ENCODE measurements around the gene SUSD1.
"Not testable (repeated sequence)": the region's sequence is repeated elsewhere in the genome, so short reads cannot be mapped to it uniquely, and the experiment has no call there.

SUSD1 gene

DNA sequence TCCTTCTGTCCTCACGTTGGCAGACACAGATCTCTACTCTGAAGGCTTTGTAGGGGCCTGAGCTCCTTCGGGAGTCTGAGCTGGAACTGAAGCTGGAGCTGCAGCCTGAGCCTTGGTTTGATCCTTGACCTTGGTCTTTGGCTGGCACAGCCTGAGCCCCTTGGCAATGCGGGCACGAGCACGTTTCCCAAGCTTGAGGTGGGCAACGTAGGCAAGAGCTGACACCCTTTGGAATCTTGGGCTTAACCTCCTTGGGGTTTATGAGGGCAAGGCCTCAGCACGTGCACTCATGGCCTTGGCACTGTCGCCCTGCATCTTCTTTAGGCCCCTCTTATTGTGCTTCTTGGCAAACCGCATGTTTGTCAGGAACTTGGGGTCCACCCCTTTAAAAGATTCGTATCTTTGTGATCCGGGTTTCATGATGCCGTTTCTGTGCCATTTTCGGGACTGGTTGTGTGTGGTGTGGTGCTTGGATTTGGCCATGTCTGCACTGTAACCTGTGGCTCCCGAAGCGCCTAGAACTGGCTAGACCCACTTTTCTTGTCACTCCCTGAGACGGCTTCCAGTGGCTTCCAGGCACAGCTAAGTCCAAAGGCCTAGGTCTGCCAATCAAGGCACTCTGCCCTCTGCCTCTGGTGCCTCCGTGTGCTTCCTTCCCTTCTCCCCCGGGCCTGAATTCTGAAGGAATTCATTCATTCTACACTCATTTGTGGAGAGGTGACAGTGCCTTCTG, 1.4 kb downstream of the SUSD1 start:
- no peak for DNase-seq

DNA sequence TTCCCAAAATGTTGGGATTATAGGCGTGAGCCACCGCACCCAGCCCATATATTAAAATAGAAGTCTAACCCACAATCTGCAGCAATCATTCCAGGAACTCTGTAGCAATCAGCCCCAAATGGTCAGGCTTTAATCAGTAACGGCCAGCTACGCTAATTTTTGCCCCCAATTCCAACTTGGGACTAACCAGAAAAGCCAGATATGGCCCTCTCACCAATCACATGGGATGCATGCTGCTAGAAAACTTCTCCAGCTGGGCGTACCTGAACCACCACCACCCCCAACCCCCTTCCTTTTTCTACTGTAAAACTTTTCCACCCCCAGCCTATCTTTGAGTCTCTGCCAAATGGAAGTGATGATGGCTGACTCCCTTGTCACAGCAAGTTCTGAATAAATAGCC, 4.1 kb downstream of the SUSD1 start:
- DNase-seq = no peak

DNA sequence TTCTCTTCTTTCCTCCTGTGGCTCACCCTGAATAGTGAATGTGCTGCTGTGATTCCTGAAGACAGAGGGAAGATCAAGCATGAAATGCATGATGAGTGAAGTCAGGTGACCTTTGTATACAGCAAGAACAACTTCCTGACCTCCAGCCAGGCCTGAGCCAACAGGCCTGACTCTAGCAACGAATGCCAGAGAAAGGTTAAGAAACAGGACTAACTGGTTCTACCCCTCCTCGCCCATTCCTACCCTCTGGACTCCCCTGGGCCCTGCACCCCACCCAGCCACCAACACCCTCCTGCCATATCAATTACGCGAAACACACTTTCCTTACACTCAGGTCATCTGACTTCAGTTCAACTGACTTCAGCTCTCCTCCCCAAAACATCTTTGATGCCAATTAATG, 4.9 kb downstream of the SUSD1 start:
- no peak for DNase-seq

DNA sequence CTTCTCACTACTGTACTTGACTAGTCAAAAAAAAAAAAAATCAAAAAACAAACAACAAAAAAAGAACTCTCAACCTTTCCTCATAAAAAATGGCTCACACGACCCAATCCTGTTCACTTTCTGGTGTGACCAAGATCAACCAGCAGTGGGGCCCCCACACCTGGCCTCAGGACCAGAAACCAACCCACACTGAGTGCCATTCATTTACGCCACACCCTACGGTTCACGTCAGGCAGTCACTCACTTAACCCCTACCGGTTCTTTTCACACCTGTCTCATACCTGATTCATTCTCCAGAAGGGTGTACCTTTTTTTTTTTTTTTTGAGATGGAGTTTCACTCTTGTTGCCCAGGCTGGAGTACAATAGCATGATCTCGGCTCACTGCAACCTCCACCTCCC, 5.7 kb downstream of the SUSD1 start:
- DNase-seq = no peak

DNA sequence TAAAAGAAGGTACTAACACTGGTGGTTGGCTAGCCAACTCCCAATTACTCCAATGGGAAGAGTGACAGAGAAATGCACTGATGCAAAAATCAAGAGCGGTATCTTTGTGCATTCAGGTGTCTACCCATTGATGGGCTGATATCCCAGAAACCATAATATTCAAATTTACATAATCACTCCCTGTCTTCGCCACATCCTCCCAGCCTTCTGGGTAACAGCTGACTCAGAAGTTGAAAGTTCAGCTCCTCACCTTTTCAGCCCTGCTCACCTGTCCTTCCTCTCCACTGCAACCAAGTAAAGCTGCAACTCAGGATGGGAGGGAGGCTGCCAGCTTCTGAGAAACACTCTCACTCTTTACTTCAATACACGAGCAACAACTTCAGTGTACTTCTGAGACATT, 6.9 kb downstream of the SUSD1 start:
- no peak for DNase-seq

DNA sequence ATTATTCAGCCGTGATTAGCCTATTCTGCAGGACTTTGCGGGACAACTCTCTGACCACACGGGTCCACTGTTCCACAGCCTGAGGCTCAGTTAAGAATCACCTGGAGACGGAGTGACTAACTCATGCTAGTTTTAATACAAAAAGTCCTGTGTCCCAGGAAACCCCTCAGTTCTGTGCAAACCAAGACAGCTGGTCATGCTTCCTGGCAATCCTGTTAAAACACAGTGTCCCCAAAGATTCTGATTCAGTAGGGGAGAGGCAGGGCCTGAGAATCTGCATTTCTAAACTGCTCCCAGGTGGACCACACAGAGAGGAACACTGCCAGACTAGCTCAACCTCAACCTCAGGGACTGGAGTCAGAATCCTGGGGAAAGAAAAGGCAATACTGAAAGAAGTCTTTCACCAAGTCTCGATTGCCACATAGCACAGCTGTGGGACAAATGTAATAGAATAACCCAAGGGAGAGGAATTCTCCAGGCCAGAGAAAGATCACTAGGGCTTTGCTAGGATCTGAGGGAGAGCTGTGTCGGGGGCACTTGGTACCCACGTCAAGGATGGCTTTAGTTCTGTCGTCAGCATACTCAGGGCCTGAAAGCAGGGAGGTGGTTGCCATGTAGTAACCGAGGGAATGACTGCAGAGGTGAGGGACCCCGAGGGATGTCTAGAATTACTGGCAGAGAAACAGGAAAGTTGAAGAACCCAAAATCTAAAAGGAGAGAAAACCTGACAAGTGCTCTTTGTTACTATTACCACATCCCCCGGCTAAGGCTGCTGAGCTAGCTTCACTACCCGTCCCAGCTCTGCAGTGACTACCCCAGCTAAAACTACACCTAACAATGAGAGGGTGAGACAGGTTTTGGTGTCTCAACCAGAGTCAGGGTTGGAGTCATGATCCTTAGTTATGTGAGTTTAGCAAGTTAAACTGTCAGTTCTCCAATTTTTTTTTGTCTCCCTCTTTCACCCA, 8.6 kb downstream of the SUSD1 start:
- DNase-seq = no peak

DNA sequence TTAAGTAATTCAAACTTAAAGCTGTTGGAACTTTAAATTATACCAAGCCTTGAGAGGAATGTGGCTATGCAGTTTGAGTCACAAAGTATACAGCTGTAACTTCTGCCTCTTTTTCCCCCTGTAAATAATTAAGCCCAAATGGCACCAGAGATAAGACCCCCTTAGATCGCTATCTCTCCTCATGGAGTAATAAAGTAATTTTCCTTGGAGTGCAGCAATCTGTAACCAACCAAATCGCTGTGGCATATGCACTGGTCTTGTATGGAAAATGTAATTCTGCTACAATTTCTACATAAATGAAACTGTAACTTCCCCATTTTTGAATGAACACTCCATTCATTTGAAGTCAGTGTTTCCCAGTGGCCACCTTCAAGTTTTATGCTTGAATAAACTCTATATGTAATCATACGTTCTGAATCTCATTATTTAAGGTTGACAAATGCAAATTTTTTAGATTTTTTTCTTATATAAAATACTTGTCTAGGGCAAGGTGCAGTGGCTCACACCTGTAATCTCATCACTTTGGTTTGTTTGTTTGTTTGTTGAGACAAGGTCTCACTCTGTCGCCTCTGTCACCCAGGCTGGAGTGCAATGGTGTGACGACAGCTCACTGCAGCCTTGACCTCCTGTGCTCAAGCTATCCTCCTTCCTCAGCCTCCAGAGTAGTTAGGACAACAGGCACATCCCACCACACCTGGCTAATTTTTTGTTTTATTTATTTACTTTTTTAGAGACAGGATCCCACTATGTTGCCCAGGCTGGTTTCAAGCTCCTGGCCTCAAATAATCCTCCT, 12.3 kb downstream of the SUSD1 start:
- no peak for DNase-seq

DNA sequence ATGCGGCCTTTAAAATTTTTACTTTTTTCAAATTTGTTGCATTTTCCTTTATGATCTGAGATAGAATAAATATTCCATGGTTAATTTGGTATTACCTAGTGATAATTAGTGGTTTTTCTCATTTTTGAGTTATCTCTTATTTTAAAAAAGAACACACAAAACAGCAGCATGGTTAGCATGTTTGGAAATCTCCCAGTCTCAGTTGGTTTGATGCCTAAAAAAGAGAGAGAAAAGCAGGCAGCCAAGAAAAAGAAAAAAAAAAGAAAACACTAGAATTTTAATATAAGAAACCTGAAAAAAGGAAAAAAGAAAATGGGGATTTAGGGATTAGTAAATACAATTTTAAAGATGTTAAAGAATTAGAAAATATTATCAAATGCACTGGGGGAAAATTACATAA, 15.3 kb downstream of the SUSD1 start:
- DNase-seq = no peak

DNA sequence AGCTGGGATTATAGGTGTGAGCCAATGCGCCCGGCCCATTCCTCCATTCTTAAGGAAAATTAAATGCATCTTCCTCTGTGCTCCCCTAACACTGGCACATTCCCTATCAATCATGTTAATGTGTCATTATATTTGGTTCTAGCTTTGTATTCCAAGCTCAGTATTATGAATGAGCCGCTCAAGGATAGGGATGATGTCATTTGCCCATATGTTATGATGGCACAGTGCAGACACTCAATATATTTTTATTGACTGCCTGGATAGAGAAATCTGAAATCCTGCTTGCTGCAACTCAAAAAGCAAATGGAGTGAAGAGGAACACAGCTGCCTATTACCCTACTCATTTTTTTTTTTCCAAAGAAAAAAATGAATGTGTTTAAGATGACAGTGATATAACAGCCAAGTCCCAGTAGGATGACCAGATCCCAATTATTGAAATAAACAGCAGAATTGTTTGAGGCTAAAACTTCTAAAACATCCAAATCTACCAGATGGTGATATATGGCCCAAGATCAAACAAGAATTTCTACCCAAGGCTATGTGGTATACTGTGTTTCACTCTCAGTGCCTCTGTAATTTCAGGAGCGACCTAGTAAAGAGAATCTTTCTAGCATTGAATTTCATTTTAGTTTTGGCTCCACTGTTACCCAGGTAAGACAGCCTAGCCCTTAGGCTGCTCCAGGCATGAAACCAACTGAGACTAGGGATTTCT, 16.3 kb downstream of the SUSD1 start:
- peak; percentile 56 to 83 for DNase-seq

DNA sequence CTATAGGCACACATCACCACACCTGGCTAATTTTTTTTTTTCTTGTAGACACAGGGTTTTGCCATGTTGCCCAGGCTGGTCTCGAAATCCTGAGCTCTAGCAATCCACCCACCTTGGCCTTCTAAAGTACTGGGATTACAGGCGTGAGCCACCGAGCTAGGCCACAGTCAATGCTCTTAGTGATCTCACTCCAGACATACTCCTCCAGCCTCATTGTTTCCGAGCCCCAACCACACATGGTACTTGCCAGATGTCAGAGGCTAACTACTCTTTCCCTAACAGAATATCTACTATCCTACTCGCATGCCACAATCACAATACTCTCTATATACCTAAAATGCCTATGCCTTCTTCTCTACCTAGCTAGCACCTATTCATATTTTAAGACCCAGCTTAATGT, 17.1 kb downstream of the SUSD1 start:
- DNase-seq = no peak

DNA sequence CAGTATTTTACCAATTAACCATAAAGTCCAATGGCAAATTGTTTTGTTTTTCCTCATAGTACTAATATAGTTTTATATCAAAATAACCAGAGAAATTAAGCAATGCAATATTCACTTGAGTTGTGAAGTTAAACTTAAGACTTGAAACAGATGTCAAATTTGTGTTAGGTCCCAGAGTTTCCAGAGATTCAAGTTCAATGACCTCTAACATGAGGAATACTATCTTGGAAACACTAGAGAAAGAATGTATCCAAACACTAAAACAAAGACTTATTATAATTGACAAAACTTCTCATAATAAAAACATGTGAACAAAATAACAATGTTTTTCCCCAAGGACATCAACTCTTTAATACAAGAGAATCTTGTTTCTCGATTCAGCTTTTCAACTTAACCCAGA, 18.0 kb downstream of the SUSD1 start:
- DNase-seq = no peak

DNA sequence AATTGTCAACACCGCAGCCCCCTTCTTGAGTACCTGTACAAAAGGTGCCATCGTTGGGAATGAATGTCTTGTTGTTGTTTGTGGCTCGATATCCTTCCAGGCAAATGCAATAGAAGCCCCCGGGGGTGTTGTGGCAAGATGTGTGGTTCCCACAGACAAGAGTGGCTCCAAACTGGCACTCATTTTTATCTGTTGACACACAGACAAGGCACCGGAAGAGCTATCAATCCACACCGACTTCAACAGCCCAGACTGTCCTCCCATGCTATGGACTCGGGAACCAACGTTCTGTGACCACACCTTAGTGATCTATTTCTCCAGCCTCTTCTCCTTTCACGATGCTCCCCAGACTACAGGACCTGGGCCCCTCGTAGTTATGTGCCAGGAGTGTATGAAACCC, 25.9 kb downstream of the SUSD1 start:
- DNase-seq = no peak

DNA sequence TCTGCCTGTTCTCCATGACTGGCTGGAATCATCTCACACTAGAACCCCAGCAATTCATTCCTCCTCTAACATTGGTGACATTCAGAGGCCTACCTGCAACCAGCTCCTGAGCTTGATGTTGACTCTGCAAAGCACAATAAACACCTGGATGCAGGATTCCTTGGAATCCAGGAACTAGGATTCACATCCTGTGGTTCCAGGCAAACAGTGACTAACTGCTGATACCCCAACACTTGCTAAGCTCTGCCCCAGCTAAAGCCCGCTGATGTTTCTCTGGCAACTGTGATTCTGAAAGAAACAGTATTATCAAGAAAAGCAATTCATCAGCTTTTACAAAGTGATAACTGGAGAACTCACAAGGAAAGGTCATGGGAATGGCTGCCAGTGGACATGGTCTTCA, 29.2 kb downstream of the SUSD1 start:
- DNase-seq = no peak

DNA sequence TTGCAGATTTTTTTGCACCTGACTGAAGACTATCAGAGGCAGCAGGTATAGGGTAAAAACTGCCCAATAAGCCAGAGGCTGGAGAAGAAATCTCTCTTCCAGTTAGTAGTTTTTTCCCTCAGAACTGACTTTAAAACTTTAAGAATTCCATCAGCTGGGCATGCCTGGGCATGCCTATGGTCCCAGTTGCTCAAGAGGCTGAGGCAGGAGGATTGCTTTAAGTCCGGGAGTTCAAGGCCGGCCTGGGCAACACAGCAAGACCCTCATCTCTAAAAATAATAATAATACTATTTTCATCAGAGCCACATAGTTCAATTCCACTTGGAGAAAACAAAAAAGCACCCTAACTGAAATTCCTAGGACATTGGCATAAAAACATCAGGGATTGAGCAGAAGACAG, 30.3 kb downstream of the SUSD1 start:
- DNase-seq = no peak

DNA sequence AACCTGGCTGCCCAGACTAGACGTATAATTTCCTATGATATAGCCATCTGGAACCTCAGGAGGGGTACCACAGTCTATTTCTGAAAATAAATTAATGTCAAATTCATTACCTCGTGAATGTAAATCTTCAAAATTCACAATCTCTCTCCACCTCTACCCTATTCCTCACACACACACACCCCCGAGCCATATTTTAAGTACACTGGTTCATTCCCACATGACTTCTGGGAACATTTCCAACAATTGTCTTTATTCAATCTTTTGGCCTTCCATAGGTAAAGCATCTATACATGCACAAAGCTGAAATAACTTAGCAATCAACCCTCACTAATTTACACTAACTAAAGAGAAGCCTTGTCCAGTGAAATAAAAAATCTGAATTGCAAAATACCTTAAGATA, 32.7 kb downstream of the SUSD1 start:
- no peak for DNase-seq

DNA sequence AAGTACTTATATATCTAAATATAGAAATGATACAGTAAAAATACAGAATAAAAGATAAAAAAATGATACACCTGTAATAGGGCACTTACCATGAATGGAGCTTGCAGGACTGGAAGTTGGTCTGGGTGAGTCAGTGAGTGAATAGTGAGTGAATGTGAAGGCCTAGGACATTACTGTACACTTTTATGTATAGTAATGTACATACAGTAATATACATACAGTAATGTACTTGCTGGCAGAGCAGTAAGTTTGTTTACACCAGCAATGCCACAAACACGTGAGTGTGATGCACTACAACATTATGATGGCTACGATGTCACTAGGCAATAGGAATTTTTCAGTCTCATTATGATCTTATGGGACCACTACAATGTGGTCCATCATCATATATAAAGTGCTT, 34.2 kb downstream of the SUSD1 start:
- no peak for DNase-seq

DNA sequence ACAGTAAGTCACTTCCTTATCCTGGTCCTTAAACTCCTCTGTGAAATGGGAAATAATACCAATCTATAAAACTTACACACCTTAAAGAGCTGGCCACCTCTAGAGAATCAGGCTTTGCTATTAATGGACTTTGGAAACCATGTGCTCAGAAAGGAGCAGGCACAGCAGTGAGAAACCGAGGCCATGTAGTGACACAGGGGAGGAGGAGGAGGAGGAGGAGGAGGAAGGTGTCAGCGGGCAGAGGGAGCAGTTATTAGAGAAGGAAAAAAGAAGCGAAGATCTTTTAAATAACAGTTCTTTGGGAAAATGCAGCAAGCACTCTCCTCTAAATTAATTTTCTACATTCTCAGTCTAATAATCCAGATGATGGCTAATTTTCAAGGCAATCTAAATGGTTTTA, 38.0 kb downstream of the SUSD1 start:
- no peak for DNase-seq

DNA sequence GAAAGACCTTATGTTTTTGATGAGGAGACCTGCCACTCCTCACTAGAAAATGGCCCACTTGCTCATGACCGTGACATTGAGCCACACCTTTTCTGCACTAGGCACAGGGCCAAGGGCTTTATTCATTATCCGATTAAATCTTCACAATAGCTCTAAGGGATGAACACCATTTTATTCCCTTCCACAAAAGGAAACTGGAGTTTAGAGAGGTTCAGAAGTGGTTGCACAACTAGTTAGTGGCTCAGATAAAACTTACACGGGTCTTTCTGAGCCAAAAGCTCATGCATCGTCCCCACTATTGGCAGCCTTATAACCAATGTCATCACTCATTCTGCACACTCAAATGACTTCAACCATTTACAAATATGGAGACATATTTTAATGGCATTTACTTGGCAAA, 39.4 kb downstream of the SUSD1 start:
- no peak for DNase-seq

DNA sequence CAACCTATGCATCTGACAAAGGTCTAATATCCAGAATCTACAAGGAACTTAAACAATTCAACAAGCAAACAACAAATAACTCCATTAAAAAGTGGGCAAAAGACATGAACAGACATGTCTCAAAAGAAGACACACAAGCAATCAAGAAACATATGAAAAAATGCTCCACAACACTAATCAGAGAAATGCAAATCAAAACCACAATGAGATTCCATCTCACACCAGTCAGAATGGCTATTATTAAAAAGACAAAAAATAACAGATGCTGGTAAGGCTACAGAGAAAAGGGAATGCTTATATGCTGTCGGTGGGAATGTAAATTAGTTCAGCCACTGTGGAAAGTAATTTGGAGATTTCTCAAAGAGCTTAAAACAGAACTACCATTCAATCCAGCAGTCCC, 41.3 kb downstream of the SUSD1 start:
- not testable (repeated sequence) for DNase-seq

DNA sequence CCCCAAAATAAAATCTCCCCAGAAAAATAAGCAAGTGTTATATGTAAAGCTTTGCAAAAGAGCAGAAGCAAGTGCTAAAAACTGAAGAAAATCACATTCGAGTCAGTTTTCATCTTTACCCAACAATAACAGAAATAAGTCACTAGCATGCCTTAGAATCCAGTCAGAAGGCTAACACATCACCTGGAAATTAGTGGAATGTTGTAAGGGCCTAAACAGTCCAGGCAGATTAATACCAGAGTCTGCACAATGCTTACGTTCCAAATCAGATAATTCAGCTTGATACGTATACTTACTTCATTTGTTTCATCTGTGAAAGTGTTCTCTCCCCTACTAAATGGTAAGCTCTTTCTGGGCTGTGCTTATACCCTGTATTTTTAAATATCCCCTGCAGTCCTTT, 42.7 kb downstream of the SUSD1 start:
- no peak for DNase-seq

DNA sequence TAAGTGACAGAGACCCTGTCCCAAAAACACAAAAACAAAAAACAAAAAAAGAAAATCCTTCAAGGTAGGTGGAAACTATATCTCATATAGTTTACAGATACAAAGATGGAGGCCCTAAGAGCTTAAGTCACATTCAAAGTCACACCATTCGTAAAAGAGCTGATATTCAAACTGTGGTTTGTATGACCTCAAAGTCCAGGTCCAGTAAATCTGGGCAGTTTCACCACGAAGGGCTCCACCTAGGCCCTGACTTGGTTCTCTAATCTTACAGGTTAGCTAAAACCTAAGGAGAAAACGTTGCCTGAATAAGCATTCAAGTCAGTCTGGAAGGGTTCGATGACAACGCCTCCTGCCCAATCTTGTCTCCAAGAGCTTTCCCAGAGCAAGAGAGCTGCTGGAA, 44.1 kb downstream of the SUSD1 start:
- DNase-seq = no peak

DNA sequence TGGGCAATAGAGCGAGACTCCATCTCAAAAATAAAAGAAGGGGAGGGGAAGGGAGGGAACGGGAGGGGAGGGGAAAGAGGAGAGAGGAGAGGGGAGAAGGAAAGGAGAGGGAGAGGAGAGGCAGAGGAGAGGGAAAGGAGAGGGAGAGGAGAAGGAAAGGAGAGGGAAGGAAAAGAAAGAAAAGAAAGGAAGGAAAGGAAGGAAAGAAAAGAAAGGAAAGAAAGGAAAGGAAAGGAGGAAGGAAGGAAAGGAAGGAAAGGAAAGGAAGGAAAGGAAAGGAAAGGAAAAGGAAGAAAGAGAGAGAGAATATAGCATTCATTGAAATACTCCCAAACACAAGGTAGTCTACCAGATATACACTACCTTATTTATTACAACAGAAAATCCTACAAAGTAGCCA, 44.8 kb downstream of the SUSD1 start:
- no peak for DNase-seq

DNA sequence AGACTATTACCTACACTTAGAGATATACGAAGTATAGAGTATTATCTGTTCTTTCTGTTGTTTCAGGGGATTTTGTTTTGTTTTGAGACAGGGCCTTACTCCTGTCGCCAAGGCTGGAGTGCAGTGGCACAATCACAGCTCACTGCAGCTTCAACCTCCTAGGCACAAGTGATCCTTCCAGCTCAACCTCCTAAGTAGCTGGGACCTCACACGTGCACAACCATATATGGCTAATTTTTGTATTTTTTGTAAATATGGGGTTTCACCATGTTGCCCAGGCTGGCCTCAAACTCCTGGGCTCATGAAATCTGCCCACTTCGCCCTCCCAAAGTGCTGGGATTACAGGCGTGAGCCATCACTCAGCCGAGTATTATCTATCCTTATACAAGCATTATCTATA, 45.9 kb downstream of the SUSD1 start:
- DNase-seq = no peak

Measured in NCI-H446 (cell line).